ENCODE data around the gene C1QTNF1.

C1QTNF1 gene

DNA sequence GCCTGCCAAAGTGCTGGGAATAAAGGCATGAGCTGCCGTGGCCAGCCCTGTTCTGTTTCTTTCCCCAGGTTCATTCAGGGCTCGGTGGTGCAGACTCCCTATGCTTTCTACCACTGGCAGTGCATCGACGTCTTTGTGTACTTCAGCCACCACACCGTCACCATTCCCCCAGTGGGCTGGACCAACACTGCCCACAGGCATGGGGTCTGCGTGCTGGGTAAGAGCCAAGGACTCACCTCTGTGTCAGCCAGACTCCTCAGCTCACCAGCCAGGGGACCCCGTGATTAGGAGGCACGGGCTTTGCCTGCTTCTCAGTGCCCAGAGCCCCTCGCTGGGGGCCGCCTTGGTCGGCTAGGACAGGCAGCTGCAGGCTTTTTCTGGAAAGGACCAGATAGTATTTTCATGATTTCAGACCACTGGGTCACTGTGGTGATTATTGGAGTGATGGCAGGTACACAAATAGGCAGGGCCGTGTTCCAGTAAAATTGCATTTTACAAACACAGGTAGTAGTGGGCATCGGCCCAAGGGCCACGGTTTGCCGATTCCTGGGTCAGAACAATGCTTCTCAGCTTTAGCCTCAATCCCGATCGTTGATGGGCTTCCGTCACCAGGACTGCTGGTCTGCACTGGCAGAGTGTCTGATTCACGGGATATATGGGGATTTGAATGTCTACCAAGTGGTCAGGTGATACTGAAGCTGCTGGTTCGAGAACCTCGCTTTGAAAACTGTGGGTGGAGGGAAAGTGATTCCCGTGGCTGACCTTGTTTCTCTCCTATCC is 55.6 kb downstream of the C1QTNF1 start:
- no peak for DNase-seq (ENCODE audit: low read depth in 2 of 2)

DNA sequence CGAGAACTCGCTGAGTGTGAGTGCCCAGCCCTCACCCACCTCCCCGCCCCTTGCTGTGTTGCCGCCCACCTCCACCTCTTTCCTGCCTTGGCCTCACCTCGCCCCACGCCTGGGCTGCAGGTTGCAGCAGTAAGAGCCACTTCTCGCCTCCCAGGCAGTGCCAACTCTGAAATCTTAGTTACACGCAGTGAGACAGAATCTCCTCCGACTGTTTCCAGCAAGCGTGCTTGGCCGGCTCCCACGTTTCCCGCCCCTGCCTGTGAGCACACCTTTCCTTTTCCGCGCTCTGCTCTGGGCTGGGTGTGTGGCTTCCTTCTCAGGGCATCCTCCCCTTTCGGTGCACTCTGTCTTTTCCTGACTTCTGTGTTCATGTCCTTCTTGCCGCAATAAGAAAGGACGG is 56.4 kb downstream of the C1QTNF1 start:
- DNase-seq (ENCODE audit: low read depth in 2 of 2): no peak

GRCh38 chr17:79080761-79081290 is 56.9 kb downstream of the C1QTNF1 start:
- DNase-seq (ENCODE audit: low read depth in 2 of 2): no peak

GRCh38 chr17:79081571-79082276 is 57.8 kb downstream of the C1QTNF1 start:
- no peak for DNase-seq (ENCODE audit: low read depth in 2 of 2)

DNA sequence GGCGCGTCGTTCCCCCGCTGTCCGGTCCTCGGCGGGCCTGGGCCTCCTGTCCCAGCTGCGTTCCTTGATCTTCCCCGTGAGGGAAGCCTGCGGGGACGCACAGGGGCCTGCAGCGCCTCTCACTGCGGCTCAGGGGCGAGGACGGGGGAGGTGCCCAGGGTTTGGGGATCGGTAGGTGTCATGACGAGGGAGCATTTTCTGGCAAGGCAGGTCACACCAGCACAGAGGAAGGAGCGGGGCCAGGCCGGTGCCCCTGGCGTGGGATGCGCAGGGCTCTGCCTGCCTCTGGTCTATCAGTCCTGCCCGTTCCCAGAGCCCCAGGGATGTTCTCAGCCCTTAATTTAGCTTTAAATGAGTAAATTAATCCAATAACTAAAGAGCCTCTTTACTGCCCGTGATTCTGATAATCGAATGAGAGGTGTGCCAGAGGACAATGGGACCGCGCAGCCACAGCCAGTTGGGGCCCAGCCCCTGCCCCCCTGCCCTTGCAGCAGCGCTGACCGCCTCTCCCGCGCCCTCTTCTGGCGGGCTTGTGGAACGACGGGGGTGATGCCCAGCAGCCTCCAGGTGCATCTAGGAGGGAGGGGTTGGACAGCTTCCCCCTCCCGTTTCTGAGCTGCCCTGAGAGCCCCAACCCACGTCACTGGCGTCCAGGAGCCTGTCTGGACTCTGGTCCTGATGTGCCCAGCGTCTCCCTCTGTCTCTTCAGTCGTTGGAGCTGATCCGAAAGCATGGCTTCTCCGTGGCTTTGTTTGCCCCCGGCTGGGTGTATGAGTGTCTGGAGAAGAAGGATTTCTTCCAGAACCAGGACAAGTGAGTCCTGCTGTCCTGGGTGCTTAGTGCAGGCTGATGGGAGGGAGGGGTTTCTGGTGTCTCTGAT is 58.6 kb downstream of the C1QTNF1 start:
- no peak for DNase-seq (ENCODE audit: low read depth in 2 of 2)

DNA sequence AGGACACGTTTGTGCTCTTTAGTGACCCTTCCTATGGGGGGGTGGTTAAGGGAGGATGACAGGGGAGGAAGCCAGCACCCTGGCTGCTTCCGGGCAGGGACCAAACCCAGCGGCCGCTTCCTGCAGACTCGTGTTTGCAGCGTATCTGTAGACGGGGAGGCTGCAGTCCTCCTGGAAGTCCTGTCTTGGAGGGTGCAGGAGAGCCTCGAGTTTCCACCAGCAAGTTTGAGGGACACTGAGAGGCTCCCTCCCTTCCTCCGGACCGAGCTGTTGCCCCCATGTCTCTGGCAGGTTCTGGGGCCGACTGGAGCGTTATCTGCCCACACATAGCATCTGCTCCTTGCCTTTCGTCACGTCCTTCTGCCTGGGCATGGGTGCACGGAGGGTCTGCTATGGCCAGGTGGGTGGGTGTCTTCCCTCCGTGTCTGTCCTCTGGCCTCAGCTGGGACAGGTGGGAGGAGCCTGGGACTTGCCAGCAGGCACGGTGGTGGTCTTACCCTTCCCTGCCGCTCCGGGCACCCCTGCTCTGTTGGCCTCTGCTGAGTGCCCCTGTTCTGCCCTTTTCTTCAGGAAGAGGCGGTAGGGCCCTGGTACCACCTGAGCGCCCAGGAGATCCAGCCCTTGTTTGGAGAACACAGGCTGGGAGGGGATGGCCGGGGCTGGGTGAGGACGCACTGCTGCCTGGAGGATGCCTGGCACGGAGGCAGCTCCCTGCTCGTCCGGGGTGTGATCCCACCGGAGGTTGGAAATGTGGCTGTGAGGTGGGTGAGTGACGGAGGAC is 59.4 kb downstream of the C1QTNF1 start:
- no peak for DNase-seq (ENCODE audit: low read depth in 2 of 2)

- no peak for DNase-seq (ENCODE audit: low read depth in 2 of 2)
Observed at GRCh38 chr17:79084291-79085153, 60.6 kb downstream of the C1QTNF1 start.

GRCh38 chr17:79085154-79085920 is 61.4 kb downstream of the C1QTNF1 start:
- DNase-seq (ENCODE audit: low read depth in 2 of 2): no peak

DNA sequence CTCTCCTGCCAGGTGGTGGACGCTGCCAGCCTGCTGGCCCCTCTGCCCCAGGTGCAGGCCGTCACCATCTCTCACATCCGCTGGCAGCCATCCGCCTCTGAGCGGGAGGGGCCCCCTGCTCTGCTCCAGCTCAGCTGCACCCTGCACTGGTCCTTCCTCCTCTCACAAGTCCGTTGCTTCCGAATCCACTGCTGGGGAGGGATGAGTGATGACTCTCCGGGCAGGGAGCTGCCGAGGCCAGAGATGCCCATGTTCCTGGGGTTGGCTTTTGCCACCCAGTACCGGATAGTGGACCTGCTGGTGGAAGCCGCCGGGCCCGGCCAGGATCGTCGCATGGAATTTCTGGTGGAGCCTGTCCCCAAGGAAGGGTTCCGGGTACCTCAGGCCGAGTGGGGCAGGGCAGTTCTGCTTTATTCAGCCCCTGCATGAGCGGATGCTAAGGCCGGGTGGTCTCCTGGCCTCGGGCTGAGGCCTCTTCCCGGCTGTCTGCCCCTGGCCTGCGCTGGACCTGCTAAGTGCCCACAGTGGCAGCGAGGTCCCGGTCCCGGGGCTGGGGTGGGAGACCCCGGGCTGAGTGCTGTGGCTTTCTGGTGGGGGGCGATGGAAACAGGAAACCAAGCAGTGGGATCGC is 62.1 kb downstream of the C1QTNF1 start:
- DNase-seq (ENCODE audit: low read depth in 2 of 2): no peak

DNA sequence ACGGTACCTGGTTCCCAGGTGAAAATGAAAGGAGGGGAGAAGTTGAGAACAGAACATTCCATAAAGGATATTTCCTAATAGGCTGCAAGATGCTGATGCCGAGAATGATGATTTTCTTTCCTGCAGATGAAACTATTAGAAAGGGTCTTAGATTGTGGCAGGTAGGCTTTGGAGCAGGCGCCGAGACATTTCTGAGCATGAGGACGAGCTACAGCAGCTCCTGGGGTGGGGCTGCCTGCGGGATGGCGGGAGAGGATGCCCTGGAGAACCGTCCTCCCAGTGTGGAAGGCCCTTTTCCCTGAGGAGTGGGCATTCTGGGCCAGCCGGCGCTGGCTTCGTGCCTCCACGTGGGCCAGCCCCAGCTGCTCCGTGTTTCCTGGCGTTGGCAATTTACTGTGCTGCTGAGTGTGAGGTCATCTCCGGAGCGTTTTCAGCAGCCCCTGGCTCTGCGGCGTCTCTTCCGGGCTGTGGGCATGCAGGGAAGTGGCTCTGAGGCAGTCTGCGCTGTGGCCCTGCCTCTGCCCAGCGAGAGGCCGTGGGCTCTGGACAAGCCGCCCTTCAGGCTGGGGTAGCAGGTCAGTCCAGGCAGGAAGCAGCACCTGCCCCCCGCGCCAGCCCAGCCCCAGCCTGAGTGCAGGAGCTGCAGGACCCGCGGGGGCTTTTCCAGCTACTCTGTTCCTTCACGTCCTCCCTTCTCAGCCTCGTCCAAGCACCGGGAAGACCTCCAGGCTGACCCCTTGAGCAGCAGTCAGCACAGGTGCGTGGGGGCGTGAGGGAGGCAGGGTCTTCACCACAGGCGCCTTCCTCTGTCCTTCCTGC is 62.8 kb downstream of the C1QTNF1 start:
- DNase-seq (ENCODE audit: low read depth in 2 of 2): no peak

- DNase-seq (ENCODE audit: low read depth in 2 of 2): peak; percentile 34 to 47
Observed at GRCh38 chr17:79087428-79088143, 63.6 kb downstream of the C1QTNF1 start.

DNA sequence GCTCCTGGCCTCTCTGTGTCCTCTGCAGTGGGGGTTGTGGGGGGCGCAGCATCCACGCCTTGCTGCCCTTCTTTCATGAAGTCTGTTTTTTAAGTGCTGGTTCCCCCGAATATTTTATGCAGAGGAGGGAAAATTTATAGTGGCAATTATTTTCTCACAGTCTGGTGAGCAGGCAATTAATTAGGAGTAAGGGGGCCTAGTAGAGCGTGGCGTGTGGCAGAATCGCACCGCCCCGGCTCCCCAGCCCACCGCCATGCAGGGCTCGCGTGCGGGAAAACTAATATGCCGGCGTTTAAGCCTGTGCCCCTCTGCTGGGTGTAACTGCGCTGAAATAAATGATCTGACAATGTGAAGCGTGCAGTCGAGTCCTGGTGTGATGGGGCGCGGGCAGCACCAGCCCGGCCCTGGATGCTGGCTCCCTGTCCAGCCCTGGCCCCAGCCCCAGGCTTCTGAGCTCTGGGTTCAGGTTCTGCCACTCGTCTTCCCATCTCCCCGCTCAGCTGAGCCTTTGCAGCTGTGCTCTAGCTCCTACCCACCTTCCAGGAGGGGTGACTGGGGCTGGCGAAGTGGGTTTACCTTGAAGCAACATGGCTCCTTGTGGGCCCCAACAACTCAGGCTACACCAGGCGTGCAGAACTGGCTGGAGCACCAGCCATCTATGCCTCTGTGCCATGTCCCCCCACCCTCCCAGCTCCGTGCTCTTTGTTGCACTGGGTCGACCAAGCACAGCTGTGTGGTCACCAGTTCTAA is 64.5 kb downstream of the C1QTNF1 start:
- DNase-seq (ENCODE audit: low read depth in 2 of 2): no peak

- no peak for DNase-seq (ENCODE audit: low read depth in 2 of 2)
Observed at GRCh38 chr17:79088997-79089328, 65.0 kb downstream of the C1QTNF1 start.

DNA sequence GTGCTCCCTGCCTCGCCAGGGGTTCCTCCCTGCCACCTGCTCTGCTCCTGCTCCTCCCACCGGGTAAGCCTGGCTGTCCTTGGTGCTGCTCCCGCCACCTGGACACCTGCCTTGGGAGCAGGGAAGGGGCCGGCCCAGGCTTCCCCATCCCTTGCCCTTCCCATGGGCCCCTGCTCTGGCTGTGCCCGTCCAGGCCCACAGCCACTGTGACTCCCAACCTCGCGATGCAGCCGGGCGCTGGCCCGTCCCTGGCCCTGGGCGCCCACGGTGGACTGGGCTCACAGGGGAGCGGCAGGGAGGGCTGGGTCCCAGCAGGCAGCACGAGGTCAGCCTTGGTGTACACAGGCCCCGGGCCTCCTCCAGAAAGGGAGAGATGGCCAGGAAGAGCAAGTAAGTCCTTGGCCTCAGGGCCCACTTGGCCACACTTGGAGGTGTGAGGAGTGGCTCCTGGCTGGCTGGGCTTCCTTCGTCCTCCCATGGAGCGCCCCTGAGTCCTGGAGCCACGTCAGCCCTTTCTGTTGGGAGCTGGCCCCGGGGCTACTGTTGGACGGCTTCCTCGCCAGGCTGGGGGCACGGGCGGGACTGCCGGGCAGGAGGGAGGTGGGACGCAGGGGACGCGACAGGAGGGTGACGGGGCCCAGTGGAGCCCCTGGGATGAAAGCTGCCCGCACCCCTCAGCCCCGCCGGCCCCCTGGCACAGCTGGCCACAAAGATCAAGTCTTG is 65.9 kb downstream of the C1QTNF1 start:
- DNase-seq (ENCODE audit: low read depth in 2 of 2): no peak

DNA sequence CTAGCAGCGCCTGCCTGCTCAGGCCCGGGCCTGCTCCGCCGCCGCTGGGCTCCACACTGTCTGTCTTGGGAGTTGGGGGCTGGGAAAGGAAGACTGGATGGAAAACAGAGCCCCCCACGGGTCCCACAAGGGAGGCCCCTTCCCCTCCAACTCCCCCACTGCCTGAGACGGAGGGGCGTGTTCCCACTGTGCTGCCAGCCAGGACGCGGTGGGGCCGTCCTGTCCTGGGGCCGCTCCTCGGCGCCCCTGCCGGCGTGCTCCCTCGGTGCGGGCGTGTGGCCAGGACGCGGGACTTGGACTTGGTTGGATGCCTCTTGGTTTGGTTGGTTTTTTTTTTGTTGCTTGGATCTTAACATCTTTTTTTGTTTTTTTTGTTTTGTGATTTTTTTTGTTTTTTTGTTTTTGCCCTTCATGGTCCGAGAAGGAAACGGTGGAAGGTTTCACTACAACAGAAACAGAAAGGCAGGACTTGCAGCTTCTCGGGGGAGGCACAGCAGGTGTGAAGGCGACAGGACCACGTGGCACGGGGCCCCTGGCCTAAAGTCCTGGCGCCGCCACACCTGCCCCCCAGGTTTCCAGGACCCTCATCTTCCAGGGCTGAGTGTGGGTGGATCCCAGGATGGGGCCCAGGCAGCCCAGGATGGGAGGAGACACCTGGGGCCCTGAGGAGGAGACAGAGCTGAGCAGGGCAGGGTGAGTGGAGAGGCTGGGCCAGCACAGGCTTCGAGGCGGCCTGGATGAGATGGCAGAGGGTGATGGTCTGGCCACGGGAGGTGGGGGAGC is 66.7 kb downstream of the C1QTNF1 start:
- DNase-seq (ENCODE audit: low read depth in 2 of 2): no peak
